Eye (tissue), 1 donor: ENCODE data around the gene GLOD5.
"Not testable (repeated sequence)": the region's sequence is repeated elsewhere in the genome, so short reads cannot be mapped to it uniquely, and the experiment has no call there.

Source experiments
- DNase-seq: peaks from one replicate; pipeline ENCODE4 v3.0.0-alpha.2; 2015

The GLOD5 gene

DNA sequence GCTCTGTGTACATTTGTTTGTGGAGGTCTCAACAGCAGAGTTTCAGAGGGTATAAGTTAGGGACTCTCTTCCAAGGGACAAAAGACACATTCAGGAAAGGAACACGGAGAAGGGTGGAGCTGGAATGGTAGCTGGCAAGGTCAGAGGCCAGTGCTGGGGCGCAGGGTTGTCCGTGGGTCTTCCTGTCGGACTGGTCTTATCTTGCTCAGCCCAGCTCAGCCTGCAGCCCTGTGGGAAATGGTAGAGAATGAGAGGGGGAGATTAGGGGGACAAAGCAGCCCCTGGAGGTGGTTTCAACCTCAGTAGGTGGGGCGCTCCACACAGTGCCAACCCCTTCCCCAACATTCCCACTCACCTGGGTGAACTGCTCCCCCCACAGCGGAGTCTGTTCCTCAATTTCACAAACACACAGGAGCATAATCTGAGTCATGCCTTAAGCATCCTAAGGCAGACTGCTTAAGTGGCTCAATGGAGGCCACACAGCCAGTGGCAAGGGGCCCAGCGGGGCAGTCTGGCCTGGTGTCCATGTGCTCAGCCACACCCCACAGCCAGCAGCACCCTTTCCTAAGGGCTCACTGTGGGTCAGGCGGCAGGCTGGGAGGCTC lies 33.5 kb downstream of the GLOD5 start:
- DNase-seq, result no peak

DNA sequence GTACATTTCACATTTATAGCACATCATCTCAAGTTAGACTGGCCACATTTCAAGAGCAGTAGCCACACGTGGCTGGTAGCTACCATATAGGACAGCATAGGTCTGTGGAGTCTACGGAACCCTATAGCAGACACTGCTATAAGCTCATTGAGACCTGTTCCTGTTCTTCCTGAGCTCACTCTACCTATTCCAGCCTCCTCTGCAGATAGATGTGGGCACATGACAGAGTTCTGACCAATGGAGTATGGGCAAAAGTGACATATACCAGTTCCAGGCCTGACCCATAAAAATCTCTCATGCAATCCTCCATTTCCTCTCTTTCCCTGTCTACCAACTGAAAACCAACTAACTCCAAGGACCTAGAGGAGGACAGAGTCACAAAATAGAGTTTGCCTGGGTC lies 36.8 kb downstream of the GLOD5 start:
- no peak for DNase-seq

- no peak for DNase-seq
Observed at GRCh38 chrX:48800574-48801279, 39.2 kb downstream of the GLOD5 start.

GRCh38 chrX:48801280-48802088 lies 39.9 kb downstream of the GLOD5 start, which contains the start of gene HDAC6:
Gene HDAC6 (plus strand): TSS chrX:48802067. CDS start chrX:48802693, 626 bp downstream.
- peak; percentile 98 for DNase-seq

DNA sequence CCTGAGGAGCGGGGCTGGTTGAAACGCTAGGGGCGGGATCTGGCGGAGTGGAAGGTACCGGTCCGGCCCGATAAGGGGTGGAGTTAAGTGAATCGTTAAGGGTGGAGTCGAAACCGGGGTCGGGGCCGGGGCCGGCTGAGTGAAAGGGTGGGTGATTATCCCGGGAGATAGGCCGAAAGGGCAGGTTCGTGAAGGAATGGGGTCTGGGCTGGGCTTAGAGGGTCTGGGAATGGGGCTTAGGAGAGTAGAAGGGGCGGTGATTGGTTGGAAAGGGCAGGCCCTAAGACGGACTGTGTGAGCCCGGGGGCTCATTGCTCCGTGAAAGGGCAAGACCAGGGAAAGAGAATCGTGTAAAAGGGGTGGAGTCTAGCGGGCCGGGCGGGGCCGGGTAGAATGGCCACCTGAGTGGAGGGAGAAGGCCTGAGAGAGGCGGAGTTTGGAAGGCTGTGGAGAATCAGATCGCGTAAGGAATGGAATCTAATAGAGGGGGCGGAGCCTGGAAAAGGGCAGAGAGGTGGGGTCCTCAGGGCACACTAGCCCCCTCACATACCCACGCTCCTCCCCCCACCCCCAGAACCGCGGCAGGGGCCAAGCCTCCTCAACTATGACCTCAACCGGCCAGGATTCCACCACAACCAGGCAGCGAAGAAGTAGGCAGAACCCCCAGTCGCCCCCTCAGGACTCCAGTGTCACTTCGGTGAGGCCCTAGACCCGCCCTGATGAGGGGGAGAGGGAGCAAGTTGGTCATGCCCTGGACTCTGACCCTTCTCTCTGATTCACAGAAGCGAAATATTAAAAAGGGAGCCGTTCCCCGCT lies 40.8 kb downstream of the GLOD5 start:
- peak; percentile 88 for DNase-seq

DNA sequence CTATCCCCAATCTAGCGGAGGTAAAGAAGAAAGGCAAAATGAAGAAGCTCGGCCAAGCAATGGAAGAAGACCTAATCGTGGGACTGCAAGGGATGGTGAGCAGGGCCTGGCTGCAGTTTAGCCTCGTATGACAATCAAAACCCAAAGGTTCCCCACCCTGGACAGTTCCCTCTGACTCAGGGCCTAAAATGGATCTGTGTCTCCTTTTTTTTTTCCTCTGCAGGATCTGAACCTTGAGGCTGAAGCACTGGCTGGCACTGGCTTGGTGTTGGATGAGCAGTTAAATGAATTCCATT lies 41.3 kb downstream of the GLOD5 start:
- DNase-seq, result no peak

DNA sequence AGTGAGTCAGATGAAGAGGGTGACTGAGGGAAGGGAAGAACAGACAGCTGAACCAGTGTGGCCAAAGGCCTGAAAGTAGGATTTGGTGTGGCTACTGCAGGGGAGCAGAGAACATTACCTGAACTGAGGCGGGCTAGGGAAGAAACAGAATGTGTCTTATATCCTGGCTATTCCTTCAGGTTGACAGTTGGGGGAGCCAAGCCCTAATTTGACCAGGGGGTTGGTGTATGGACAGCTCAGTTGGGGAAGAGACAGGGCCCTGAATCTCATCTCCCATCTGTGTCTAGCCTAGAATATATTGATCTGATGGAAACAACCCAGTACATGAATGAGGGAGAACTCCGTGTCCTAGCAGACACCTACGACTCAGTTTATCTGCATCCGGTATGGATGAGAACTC lies 44.5 kb downstream of the GLOD5 start:
- no peak for DNase-seq

- DNase-seq, result no peak
Observed at GRCh38 chrX:48813644-48814043, 52.1 kb downstream of the GLOD5 start.

- no peak for DNase-seq
Observed at GRCh38 chrX:48814722-48815121, 53.2 kb downstream of the GLOD5 start.

DNA sequence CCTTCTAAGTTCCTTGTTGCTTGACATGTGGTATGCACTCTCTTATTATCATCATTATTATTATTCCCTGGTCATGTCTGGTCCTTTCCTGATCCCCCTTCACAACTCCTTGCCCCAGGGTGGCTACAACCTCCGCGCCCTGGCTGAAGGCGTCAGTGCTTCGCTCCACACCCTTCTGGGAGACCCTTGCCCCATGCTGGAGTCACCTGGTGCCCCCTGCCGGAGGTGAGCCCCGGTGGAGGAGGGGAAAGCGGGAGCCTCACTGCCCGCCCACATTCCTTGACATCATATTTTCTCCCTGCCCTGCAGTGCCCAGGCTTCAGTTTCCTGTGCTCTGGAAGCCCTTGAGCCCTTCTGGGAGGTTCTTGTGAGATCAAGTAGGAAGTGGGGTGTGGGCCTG lies 53.7 kb downstream of the GLOD5 start:
- DNase-seq, result no peak

- no peak for DNase-seq
Observed at GRCh38 chrX:48816014-48816810, 54.7 kb downstream of the GLOD5 start.

DNA sequence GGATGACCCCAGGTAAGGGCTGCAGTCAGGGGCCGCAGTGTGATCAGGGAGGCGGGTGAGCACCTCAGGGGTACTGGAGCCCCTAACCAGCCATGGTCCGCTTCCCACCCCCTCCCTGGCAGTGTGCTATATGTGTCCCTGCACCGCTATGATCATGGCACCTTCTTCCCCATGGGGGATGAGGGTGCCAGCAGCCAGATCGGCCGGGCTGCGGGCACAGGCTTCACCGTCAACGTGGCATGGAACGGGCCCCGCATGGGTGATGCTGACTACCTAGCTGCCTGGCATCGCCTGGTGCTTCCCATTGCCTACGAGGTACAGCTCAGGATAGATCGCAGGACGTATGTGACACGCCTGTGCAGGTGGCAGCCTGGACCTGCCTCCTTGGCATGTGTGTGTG lies 56.6 kb downstream of the GLOD5 start:
- DNase-seq, result no peak

DNA sequence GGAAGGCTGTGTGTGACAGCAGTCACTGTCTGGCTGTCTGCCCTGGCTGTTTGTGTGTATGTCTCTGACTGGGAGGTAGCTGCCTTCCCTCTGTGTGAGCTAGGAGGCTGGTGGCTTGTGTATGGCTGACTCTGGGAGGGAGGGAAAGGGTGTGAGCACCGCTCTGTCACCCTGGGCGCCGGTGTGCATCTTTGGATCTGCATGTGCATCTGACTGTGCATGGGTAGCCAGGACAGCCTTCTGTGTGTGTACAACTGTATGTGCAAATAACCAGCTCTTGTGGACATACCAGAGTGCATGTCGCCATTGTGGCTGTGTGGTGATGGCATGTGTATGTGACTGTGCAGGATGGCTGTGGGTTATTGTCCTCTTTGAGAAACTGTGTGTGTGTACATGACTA lies 57.3 kb downstream of the GLOD5 start:
- DNase-seq, result no peak

DNA sequence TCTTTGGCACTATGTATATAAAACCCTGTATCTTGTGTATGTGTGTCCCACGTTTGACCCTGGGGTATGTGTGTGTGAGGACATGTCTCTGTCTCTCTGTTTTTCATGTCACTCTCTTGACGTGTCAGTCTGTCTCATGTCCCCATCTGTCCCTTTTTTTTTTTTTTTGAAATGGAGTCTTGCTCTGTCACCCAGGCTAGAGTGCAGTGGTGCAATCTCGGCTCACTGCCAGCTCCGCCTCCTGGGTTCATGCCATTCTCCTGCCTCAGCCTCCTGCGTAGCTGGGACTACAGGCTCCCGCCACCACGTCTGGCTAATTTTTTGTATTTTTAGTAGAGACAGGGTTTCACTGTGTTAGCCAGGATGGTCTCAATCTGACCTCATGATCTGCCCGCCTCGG lies 57.8 kb downstream of the GLOD5 start:
- DNase-seq, result not testable (repeated sequence)

DNA sequence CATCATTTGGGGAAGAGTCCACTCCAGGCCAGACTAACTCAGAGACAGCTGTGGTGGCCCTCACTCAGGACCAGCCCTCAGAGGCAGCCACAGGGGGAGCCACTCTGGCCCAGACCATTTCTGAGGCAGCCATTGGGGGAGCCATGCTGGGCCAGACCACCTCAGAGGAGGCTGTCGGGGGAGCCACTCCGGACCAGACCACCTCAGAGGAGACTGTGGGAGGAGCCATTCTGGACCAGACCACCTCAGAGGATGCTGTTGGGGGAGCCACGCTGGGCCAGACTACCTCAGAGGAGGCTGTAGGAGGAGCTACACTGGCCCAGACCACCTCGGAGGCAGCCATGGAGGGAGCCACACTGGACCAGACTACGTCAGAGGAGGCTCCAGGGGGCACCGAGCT lies 61.5 kb downstream of the GLOD5 start:
- no peak for DNase-seq
